ENCODE measurements around the gene CARHSP1.

DNA sequence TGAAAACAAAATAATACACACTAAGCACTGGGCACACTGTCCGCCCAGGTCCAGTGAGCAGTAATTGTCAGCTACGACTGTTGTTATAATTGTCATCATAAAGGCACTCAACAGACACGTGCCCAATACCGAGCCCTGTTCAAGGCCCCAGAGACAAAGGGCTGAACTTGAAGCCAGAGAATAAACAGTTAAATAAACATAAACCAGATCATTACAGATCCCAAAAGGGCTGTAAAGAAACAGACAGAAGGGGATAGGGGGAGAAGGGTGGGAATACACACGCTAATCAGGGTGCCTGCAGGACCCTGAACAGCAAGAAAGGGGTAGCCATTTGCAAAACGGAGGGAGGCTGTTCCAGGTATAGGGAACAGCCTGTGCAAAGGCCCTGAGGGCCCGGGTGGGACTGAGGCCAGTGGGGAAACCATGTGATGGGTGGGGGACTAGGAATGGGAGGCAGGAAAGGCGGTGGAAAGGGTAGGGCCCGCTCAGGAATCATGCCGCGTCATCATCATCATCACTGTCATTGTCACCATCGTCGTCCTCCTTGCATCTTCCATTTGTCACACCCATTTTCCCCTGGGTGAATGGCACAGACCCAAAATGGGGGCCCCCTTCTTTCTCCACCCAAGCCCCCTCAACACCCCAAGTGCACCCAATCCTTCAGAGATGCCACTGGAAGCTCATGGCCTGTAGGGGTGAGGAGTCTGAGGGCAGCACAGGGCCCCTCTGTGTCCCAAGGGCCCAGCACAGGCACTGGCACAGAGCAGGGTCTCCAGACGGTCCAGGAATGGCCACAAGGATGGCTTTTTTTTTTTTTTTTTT lies 6.3 kb downstream of the CARHSP1 start:
- TF ChIP-seq POLR2A (IDR thresholded peaks at IDR 0.05): no peak
- TF ChIP-seq, protein P1, sequence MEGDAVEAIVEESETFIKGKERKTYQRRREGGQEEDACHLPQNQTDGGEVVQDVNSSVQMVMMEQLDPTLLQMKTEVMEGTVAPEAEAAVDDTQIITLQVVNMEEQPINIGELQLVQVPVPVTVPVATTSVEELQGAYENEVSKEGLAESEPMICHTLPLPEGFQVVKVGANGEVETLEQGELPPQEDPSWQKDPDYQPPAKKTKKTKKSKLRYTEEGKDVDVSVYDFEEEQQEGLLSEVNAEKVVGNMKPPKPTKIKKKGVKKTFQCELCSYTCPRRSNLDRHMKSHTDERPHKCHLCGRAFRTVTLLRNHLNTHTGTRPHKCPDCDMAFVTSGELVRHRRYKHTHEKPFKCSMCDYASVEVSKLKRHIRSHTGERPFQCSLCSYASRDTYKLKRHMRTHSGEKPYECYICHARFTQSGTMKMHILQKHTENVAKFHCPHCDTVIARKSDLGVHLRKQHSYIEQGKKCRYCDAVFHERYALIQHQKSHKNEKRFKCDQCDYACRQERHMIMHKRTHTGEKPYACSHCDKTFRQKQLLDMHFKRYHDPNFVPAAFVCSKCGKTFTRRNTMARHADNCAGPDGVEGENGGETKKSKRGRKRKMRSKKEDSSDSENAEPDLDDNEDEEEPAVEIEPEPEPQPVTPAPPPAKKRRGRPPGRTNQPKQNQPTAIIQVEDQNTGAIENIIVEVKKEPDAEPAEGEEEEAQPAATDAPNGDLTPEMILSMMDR (IDR thresholded peaks at IDR 0.05): no peak
